ENCODE measurements around the gene BACE1. TPM values are rescaled to one million over a fixed set of nuclear protein-coding genes. Genes with fewer than 3 reads are reported as not detected.

Gene BACE1
- total and polyA plus RNA-seq, 11 donors: 3.8 to 21.4 (median 14.6) TPM

GRCh38 chr11:117249571-117249970 lies 66.5 kb downstream of the BACE1 start:
- intact Hi-C loops (cut with DNase I): no loop called here
- DNase-seq (no peak), ATAC-seq (no peak)
- Histone ChIP-seq H3K27me3 (no peaks in the 10 kb centered on the region), H3K4me1 (no peaks in the 10 kb centered on the region), H3K27ac (no peak overlapping the region), H3K9me3 (no peaks in the 10 kb centered on the region), H3K36me3 (peaks cover 0 to 89% (median 75%) of the 10 kb centered on the region in 9 donors), H3K4me3 (no peak overlapping the region)
- WGBS, 4 donors: 89 to 92% (median 91%) methylated on average over 4 of the region's 4 CpGs
- TF ChIP-seq POLR2A (IDR thresholded peaks at IDR 0.05) (no peak), CTCF (IDR thresholded peaks at IDR 0.05) (no peak)

GRCh38 chr11:117248341-117248740 lies 67.7 kb downstream of the BACE1 start:
- ATAC-seq: no peak
- TF ChIP-seq POLR2A (IDR thresholded peaks at IDR 0.05): no peak
- TF ChIP-seq CTCF (IDR thresholded peaks at IDR 0.05): no peak
- no peaks in the 10 kb centered on the region for H3K9me3 ChIP-seq
- no peak for DNase-seq
- WGBS, 4 donors: 94 to 98% (median 96%) methylated on average over 4 of the region's 4 CpGs
- H3K27ac ChIP-seq: no peak overlapping the region
- H3K4me3 ChIP-seq: no peak overlapping the region
- H3K4me1 ChIP-seq: no peaks in the 10 kb centered on the region
- intact Hi-C loops (cut with DNase I): no loop called here
- peaks cover 0 to 89% (median 81%) of the 10 kb centered on the region in 9 donors for H3K36me3 ChIP-seq
- H3K27me3 ChIP-seq: no peaks in the 10 kb centered on the region

GRCh38 chr11:117239295-117239694 lies 76.8 kb downstream of the BACE1 start:
- no peak for DNase-seq
- Histone ChIP-seq H3K27me3 (no peaks in the 10 kb centered on the region), H3K27ac (no peak overlapping the region), H3K36me3 (peaks cover 0 to 81% (median 63%) of the 10 kb centered on the region in 9 donors), H3K4me3 (no peak overlapping the region), H3K9me3 (no peaks in the 10 kb centered on the region), H3K4me1 (peaks cover 0 to 3% (median under 1%) of the 10 kb centered on the region in 12 donors)
- no peak for TF ChIP-seq POLR2A (IDR thresholded peaks at IDR 0.05)
- TF ChIP-seq CTCF (IDR thresholded peaks at IDR 0.05): no peak
- intact Hi-C loops (cut with DNase I): loop anchor here in 2 of 10 donors (10.0 kb wide), 2 partner anchors 364 to 454 kb away; partner anchors contain the start of gene ZPR1 (in 1 of the 2)
- WGBS, 4 donors: 83 to 91% (median 87%) methylated on average over 6 of the region's 6 CpGs
- no peak for ATAC-seq

- 93 to 94% (median 94%) methylated on average over 5 of the region's 5 CpGs for WGBS, 4 donors
- peaks cover 0 to 14% (median 10%) of the 10 kb centered on the region in 12 donors for H3K4me1 ChIP-seq
- no peak overlapping the region for H3K4me3 ChIP-seq
- intact Hi-C loops (cut with DNase I): loop anchor here in 2 of 10 donors (10.0 kb wide), 2 partner anchors 363 to 453 kb away; partner anchors contain the start of gene ZPR1 (in 1 of the 2)
- ATAC-seq (no peak), DNase-seq (no peak)
- TF ChIP-seq CTCF (IDR thresholded peaks at IDR 0.05): no peak
- no peak for TF ChIP-seq POLR2A (IDR thresholded peaks at IDR 0.05)
- H3K27ac ChIP-seq: no peak overlapping the region
- no peaks in the 10 kb centered on the region for H3K9me3 ChIP-seq
- H3K27me3 ChIP-seq: no peaks in the 10 kb centered on the region
- H3K36me3 ChIP-seq: peaks cover 0 to 70% (median 53%) of the 10 kb centered on the region in 9 donors
Measured at GRCh38 chr11:117238221-117238620, 77.8 kb downstream of the BACE1 start.

Other genes with a start within 250 kb of the BACE1 start
- 10 to 100 TPM; 25.7 to 67.4 (median 39.0) TPM for gene SIK3, start 217.8 kb downstream of the BACE1 start, total RNA-seq
- 10 to 100 TPM; 11.8 to 27.4 TPM for gene SIK3, start 217.8 kb downstream of the BACE1 start, polyA plus RNA-seq
- 10 to 100 TPM; 46.8 to 81.1 (median 68.8) TPM for gene PAFAH1B2, start 172.0 kb downstream of the BACE1 start, total RNA-seq
- 10 to 100 TPM; 16.7 to 33.3 TPM for gene PAFAH1B2, start 172.0 kb downstream of the BACE1 start, polyA plus RNA-seq
- 10 to 100 TPM; 17.2 to 45.5 (median 22.2) TPM for gene SIDT2, start 137.5 kb downstream of the BACE1 start, total RNA-seq
- 10 to 100 TPM; 13.9 to 14.5 TPM for gene SIDT2, start 137.5 kb downstream of the BACE1 start, polyA plus RNA-seq
- gene TAGLN, start 116.9 kb downstream of the BACE1 start, total RNA-seq: 100 to 1,000 TPM in 7 of 9 donors, 10 to 100 TPM in 2; 63.7 to 338 (median 173) TPM
- 100 to 1,000 TPM; 319 to 399 TPM for gene TAGLN, start 116.9 kb downstream of the BACE1 start, polyA plus RNA-seq
- 10 to 100 TPM; 16.9 to 43.4 (median 25.5) TPM for gene PCSK7, start 84.2 kb downstream of the BACE1 start, total RNA-seq
- 10 to 100 TPM; 27.8 to 34.6 TPM for gene PCSK7, start 84.2 kb downstream of the BACE1 start, polyA plus RNA-seq
- 10 to 100 TPM; 16.1 to 31.9 (median 23.4) TPM for gene RNF214, start 83.6 kb downstream of the BACE1 start, total RNA-seq
- 10 to 100 TPM in 1 of 2 donors, 1 to 10 TPM in 1; 8.0 to 12.9 TPM for gene RNF214, start 83.6 kb downstream of the BACE1 start, polyA plus RNA-seq
- gene BACE1-AS, start 24.9 kb downstream of the BACE1 start, total RNA-seq: 10 to 100 TPM in 5 of 9 donors, 1 to 10 TPM in 4; 5.8 to 16.6 (median 10.8) TPM
- gene BACE1-AS, start 24.9 kb downstream of the BACE1 start, polyA plus RNA-seq: 1 to 10 TPM; 4.2 to 9.8 TPM
- gene CEP164, start 11.6 kb upstream of the BACE1 start, total RNA-seq: 10 to 100 TPM in 2 of 9 donors, 1 to 10 TPM in 7; 2.6 to 15.4 (median 7.3) TPM
- 1 to 10 TPM; 5.4 to 6.6 TPM for gene CEP164, start 11.6 kb upstream of the BACE1 start, polyA plus RNA-seq